ENCODE data around the gene MTPN.

MTPN gene

GRCh38 chr7:135960709-135961451 lies 16.3 kb downstream of the MTPN start:
- no peak overlapping the region for H3K4me3 ChIP-seq (ENCODE audit: low read length)
- no peak for DNase-seq (ENCODE audit: low read depth)
- TF ChIP-seq CTCF (IDR thresholded peaks at IDR 0.05; ENCODE audit: insufficient read depth, low read depth, low read length, missing control alignments) = no peak

GRCh38 chr7:135959646-135960363 lies 17.4 kb downstream of the MTPN start:
- DNase-seq (ENCODE audit: low read depth) = no peak
- H3K4me3 ChIP-seq (ENCODE audit: low read length) = no peak overlapping the region
- TF ChIP-seq CTCF (IDR thresholded peaks at IDR 0.05; ENCODE audit: insufficient read depth, low read depth, low read length, missing control alignments) = no peak

- TF ChIP-seq CTCF (IDR thresholded peaks at IDR 0.05; ENCODE audit: insufficient read depth, low read depth, low read length, missing control alignments) = no peak
- no peak overlapping the region for H3K4me3 ChIP-seq (ENCODE audit: low read length)
- no peak for DNase-seq (ENCODE audit: low read depth)
Measured at GRCh38 chr7:135958173-135958572, 19.0 kb downstream of the MTPN start.

GRCh38 chr7:135957627-135958026 lies 19.5 kb downstream of the MTPN start:
- H3K4me3 ChIP-seq (ENCODE audit: low read length) = no peak overlapping the region
- no peak for TF ChIP-seq CTCF (IDR thresholded peaks at IDR 0.05; ENCODE audit: insufficient read depth, low read depth, low read length, missing control alignments)
- DNase-seq (ENCODE audit: low read depth) = no peak

- no peak overlapping the region for H3K4me3 ChIP-seq (ENCODE audit: low read length)
- no peak for DNase-seq (ENCODE audit: low read depth)
- no peak for TF ChIP-seq CTCF (IDR thresholded peaks at IDR 0.05; ENCODE audit: insufficient read depth, low read depth, low read length, missing control alignments)
Measured at GRCh38 chr7:135956393-135956792, 20.8 kb downstream of the MTPN start.

- no peak for DNase-seq (ENCODE audit: low read depth)
- no peak overlapping the region for H3K4me3 ChIP-seq (ENCODE audit: low read length)
- no peak for TF ChIP-seq CTCF (IDR thresholded peaks at IDR 0.05; ENCODE audit: insufficient read depth, low read depth, low read length, missing control alignments)
Measured at GRCh38 chr7:135950972-135951371, 26.2 kb downstream of the MTPN start.

Measured in epithelial cell of esophagus (primary cell).